Uterus (tissue), 4 donors: ENCODE data around the gene CPT1C. TPM values are rescaled to one million over a fixed set of nuclear protein-coding genes. Genes with fewer than 3 reads are reported as not detected.
A peak's percentile ranks its signal among the peaks of the same experiment; 100 is the strongest.

Experiments used
- DNase-seq, 2 donors: peaks; one replicate each; pipeline ENCODE4 v3.0.0-alpha.2; 2019 to 2020
- H3K27ac ChIP-seq, 2 donors: fragments of 200-600 bp; sonication (generic); 1 replicate in 1 of 2; 2 replicates in 1 of 2; pipeline ENCODE4 v1.5.1; 2016 to 2018
- H3K27me3 ChIP-seq, 2 donors: fragments of 200-600 bp; sonication (generic); one replicate each; pipeline ENCODE4 v1.5.1; 2018 to 2019; ENCODE audit warnings: control low read depth in 1 of 2
- H3K36me3 ChIP-seq, 2 donors: fragments of 200-600 bp; sonication (generic); one replicate each; pipeline ENCODE4 v1.5.1; 2019; ENCODE audit warnings: control low read depth in 1 of 2
- H3K4me1 ChIP-seq, 2 donors: fragments of 200-600 bp; sonication (generic); one replicate each; pipeline ENCODE4 v1.5.1; 2018 to 2019; ENCODE audit warnings: control low read depth in 1 of 2
- H3K4me3 ChIP-seq, 2 donors: fragments of 200-600 bp; sonication (generic); 1 replicate in 1 of 2; 2 replicates in 1 of 2; pipeline ENCODE4 v1.5.1; 2018 to 2019; ENCODE audit warnings: mild to moderate bottlenecking in 1 of 2
- H3K9me3 ChIP-seq, 2 donors: fragments of 200-600 bp; sonication (generic); one replicate each; pipeline ENCODE4 v1.5.1; 2019; ENCODE audit warnings: control low read depth in 1 of 2
- CTCF ChIP-seq, 4 experiments: fragments of 200-600 bp in 2 of 4; fragments of 450-650 bp in 2 of 4; sonication (generic) in 2 of 4; IDR thresholded peaks; one replicate each; pipeline ENCODE4 v1.5.1; 2016 to 2019; ENCODE audit warnings: antibody characterized with exemption in 4 of 4, mild to moderate bottlenecking in 2 of 4, moderate library complexity in 1 of 4
- POLR2A ChIP-seq, 2 donors: fragments of 450-650 bp; IDR thresholded peaks; one replicate each; pipeline ENCODE4 v1.6.1; 2016; ENCODE audit warnings: antibody characterized with exemption in 2 of 2, mild to moderate bottlenecking in 1 of 2, moderate library complexity in 1 of 2
- intact Hi-C: fragments of 100-400 bp; cut with DNase I; formaldehyde crosslinking; loops from one replicate; pipeline ENCODE4 v1.15.1; 2023; ENCODE audit warnings: low total_unique reads
- total RNA-seq, 4 donors: library from RNA; depleted of rRNA in 3 of 4; stranded (reverse); fragments of >200 nt in 3 of 4; gene quantifications; one replicate each; pipeline versions ENCODE4 v1.1.0 to v1.2.4, GENCODE V29; 2014 to 2023
- donor health status: DM: yes; HTN: yes; CAD: no.

Gene CPT1C
- total RNA-seq, 4 donors from 2014 or later = 1.5 to 26.6 (median 12.2) TPM

GRCh38 chr19:49749055-49749716, 58.3 kb downstream of the CPT1C start:
- no peaks in the 10 kb centered on the region for H3K36me3 ChIP-seq
- no peak for DNase-seq
- TF ChIP-seq CTCF (IDR thresholded peaks at IDR 0.05) = no peak
- TF ChIP-seq POLR2A (IDR thresholded peaks at IDR 0.05) = no peak
- no peak overlapping the region for H3K27ac ChIP-seq
- intact Hi-C loops = no loop called here
- no peaks in the 10 kb centered on the region for H3K4me1 ChIP-seq
- no peaks in the 10 kb centered on the region for H3K9me3 ChIP-seq
- H3K27me3 ChIP-seq = no peaks in the 10 kb centered on the region
- no peak overlapping the region for H3K4me3 ChIP-seq

- no peak overlapping the region for H3K27ac ChIP-seq
- no peaks in the 10 kb centered on the region for H3K4me1 ChIP-seq
- H3K9me3 ChIP-seq = no peaks in the 10 kb centered on the region
- TF ChIP-seq CTCF (IDR thresholded peaks at IDR 0.05) = no peak
- TF ChIP-seq POLR2A (IDR thresholded peaks at IDR 0.05) = no peak
- intact Hi-C loops = no loop called here
- H3K27me3 ChIP-seq = no peaks in the 10 kb centered on the region
- no peak for DNase-seq
- no peak overlapping the region for H3K4me3 ChIP-seq
- H3K36me3 ChIP-seq = no peaks in the 10 kb centered on the region
These were observed 58.9 kb downstream of the CPT1C start for GRCh38 chr19:49749771-49750170.

GRCh38 chr19:49752701-49753100, 61.8 kb downstream of the CPT1C start:
- TF ChIP-seq CTCF (IDR thresholded peaks at IDR 0.05) (no peak), POLR2A (IDR thresholded peaks at IDR 0.05) (no peak)
- intact Hi-C loops = no loop called here

GRCh38 chr19:49755956-49756355, 65.0 kb downstream of the CPT1C start:
- Histone ChIP-seq H3K4me1 (no peaks in the 10 kb centered on the region), H3K36me3 (no peaks in the 10 kb centered on the region), H3K27me3 (no peaks in the 10 kb centered on the region), H3K4me3 (no peak overlapping the region), H3K27ac (no peak overlapping the region), H3K9me3 (no peaks in the 10 kb centered on the region)
- intact Hi-C loops = no loop called here
- no peak for DNase-seq
- no peak for TF ChIP-seq CTCF (IDR thresholded peaks at IDR 0.05)
- no peak for TF ChIP-seq POLR2A (IDR thresholded peaks at IDR 0.05)

More at GRCh38 chr19:49752701-49753100, 61.8 kb downstream of the CPT1C start:
- H3K27me3 ChIP-seq = no peaks in the 10 kb centered on the region
- no peaks in the 10 kb centered on the region for H3K9me3 ChIP-seq
- H3K36me3 ChIP-seq = no peaks in the 10 kb centered on the region
- DNase-seq = no peak
- no peak overlapping the region for H3K4me3 ChIP-seq
- H3K27ac ChIP-seq = no peak overlapping the region
- H3K4me1 ChIP-seq = no peaks in the 10 kb centered on the region

GRCh38 chr19:49758292-49758691, 67.4 kb downstream of the CPT1C start:
- no peak for DNase-seq
- H3K27ac ChIP-seq = peak overlapping the region in 1 of 2 donors; percentile 47
- no peak for TF ChIP-seq POLR2A (IDR thresholded peaks at IDR 0.05)
- no peak for TF ChIP-seq CTCF (IDR thresholded peaks at IDR 0.05)
- H3K4me3 ChIP-seq = no peak overlapping the region
- no peaks in the 10 kb centered on the region for H3K27me3 ChIP-seq
- H3K36me3 ChIP-seq = no peaks in the 10 kb centered on the region
- no peaks in the 10 kb centered on the region for H3K9me3 ChIP-seq
- intact Hi-C loops = no loop called here
- peaks cover 0 to 3% of the 10 kb centered on the region in 2 donors for H3K4me1 ChIP-seq
